B cell (primary cell): ENCODE data around the gene MARCHF3. TPM values are rescaled to one million over a fixed set of nuclear protein-coding genes. Genes with fewer than 3 reads are reported as not detected.

Experiments
- ATAC-seq: fragments of 200-7000 bp; cut with Tn5 transposase; one replicate; pipeline ENCODE4 v1.10.0; 2021; ENCODE audit warnings: low read depth, mild to moderate bottlenecking, moderate number of reproducible peaks, moderate library complexity
- CTCF ChIA-PET: fragments of 350-600 bp; sonication (Branson Sonifier 250); formaldehyde crosslinking; loops from one replicate; lab custom pipeline; 2021; ENCODE audit warnings: antibody characterized with exemption, inconsistent platforms; lab: Charles Lee
- POLR2A ChIA-PET: fragments of 350-600 bp; sonication (Branson Sonifier 250); formaldehyde crosslinking; loops from one replicate; lab custom pipeline; 2021; ENCODE audit warnings: antibody characterized with exemption; lab: Charles Lee
- DNase-seq: peaks from one replicate; pipeline ENCODE4 v3.0.0; 2013
- H2AFZ ChIP-seq: 2 replicates; pipeline ENCODE4 v1.6.1; 2012; ENCODE audit warnings: mild to moderate bottlenecking, low read depth, low read length; ENCODE audit not compliant: insufficient read depth, poor library complexity, severe bottlenecking
- H3K27ac ChIP-seq, 2 donors: 1 replicate in 1 of 2; 2 replicates in 1 of 2; pipeline ENCODE4 v1.5.1; 2012 to 2013; ENCODE audit warnings: low read length in 2 of 2, mild to moderate bottlenecking in 2 of 2, moderate library complexity in 1 of 2
- H3K27me3 ChIP-seq, 4 experiments: fragments of 200-600 bp in 1 of 4; sonication (generic) in 1 of 4; replicated peaks in 1 of 4; 1 replicate in 2 of 4; 2 replicates in 2 of 4; pipeline versions ENCODE4 v1.6.1 to v1.7.0; 2013 to 2016; ENCODE audit warnings: low read length in 3 of 4, mild to moderate bottlenecking in 2 of 4, mixed read lengths in 1 of 4, moderate library complexity in 1 of 4; ENCODE audit not compliant: insufficient read depth in 4 of 4, control insufficient read depth in 3 of 4; ENCODE audit errors: control extremely low read depth in 1 of 4
- H3K36me3 ChIP-seq, 2 experiments: replicated peaks in 1 of 2; 1 replicate in 1 of 2; 2 replicates in 1 of 2; pipeline versions ENCODE4 v1.6.1 to v1.7.1; 2013; ENCODE audit warnings: low read length in 1 of 2; ENCODE audit not compliant: insufficient read depth in 2 of 2, control insufficient read depth in 1 of 2; ENCODE audit errors: control extremely low read depth in 1 of 2, extremely low read depth in 1 of 2
- H3K4me1 ChIP-seq, 2 donors: fragments of 200-600 bp in 1 of 2; sonication (generic) in 1 of 2; 1 replicate in 1 of 2; 2 replicates in 1 of 2; pipeline versions ENCODE4 v1.5.1 to v1.6.1; 2013 to 2017; ENCODE audit warnings: low read length in 2 of 2; ENCODE audit not compliant: control insufficient read depth in 2 of 2, insufficient read depth in 2 of 2
- H3K4me2 ChIP-seq: replicated peaks from 2 replicates; pipeline ENCODE3; 2012; ENCODE audit warnings: mild to moderate bottlenecking, low read depth, low read length; ENCODE audit not compliant: poor library complexity, severe bottlenecking
- H3K4me3 ChIP-seq, 5 experiments: fragments of 200-600 bp in 1 of 5; sonication (generic) in 1 of 5; 1 replicate in 3 of 5; 2 replicates in 2 of 5; pipeline versions ENCODE4 v1.5.1 to v1.7.0; 2011 to 2016; ENCODE audit warnings: low read length in 4 of 5, mild to moderate bottlenecking in 4 of 5, low read depth in 2 of 5, control low read depth in 1 of 5, moderate library complexity in 1 of 5; ENCODE audit not compliant: insufficient read depth in 1 of 5; ENCODE audit errors: control extremely low read depth in 1 of 5, extremely low read depth in 1 of 5
- H3K79me2 ChIP-seq: fragments of 200-600 bp; sonication (generic); one replicate; pipeline ENCODE4 v1.6.0; 2016; ENCODE audit warnings: low read length; ENCODE audit not compliant: control insufficient read depth, insufficient read depth
- H3K9ac ChIP-seq: fragments of 200-600 bp; sonication (generic); 2 replicates; pipeline ENCODE4 v1.6.1; 2017; ENCODE audit warnings: mild to moderate bottlenecking, low read length, moderate library complexity
- H3K9me3 ChIP-seq, 3 donors: one replicate each; pipeline versions ENCODE4 v1.6.1 to v1.7.1; 2013; ENCODE audit warnings: low read length in 2 of 3; ENCODE audit not compliant: control insufficient read depth in 2 of 3, insufficient read depth in 1 of 3; ENCODE audit errors: control extremely low read depth in 1 of 3
- H4K20me1 ChIP-seq: 2 replicates; pipeline ENCODE4 v1.6.0; 2012; ENCODE audit warnings: mild to moderate bottlenecking, low read length; ENCODE audit not compliant: insufficient read depth, control insufficient read depth, poor library complexity, severe bottlenecking
- H3K27ac Mint-ChIP-seq: one replicate; pipeline ENCODE4 v1.8.0; 2021; ENCODE audit warnings: mixed read lengths
- H3K27me3 Mint-ChIP-seq: one replicate; pipeline ENCODE4 v1.8.0; 2021; ENCODE audit warnings: mixed read lengths
- H3K4me1 Mint-ChIP-seq: one replicate; pipeline ENCODE4 v1.8.0; 2021; ENCODE audit warnings: mixed read lengths
- H3K4me3 Mint-ChIP-seq: one replicate; pipeline ENCODE4 v1.8.0; 2021; ENCODE audit warnings: mixed read lengths
- H3K9me3 Mint-ChIP-seq: one replicate; pipeline ENCODE4 v1.8.0; 2022; ENCODE audit warnings: mixed read lengths; ENCODE audit not compliant: insufficient read depth
- EZH2 ChIP-seq: IDR thresholded peaks from 2 replicates; pipeline ENCODE4 v1.6.1; 2012; ENCODE audit warnings: borderline replicate concordance, low read depth, mild to moderate bottlenecking, moderate library complexity, low read length; ENCODE audit not compliant: insufficient read depth, poor library complexity, severe bottlenecking
- WGBS: methylation state at CpG from one replicate; pipeline ENCODE4 v1.1.5; 2013; ENCODE audit warnings: missing lambda C conversion rate; ENCODE audit not compliant: insufficient coverage; 5-methylcytosine and 5-hydroxymethylcytosine counted together
- intact Hi-C: fragments of 100-400 bp; cut with micrococcal nuclease; formaldehyde crosslinking; loops from one replicate; pipeline ENCODE4 v1.10.0; 2022
- polyA plus RNA-seq: library from polyadenylated mRNA; depleted of rRNA; stranded (reverse); fragments of >200 nt; gene quantifications from 2 replicates; pipeline ENCODE4 v1.2.3, GENCODE V29; 2012
- total RNA-seq, 2 donors: library from RNA; stranded (reverse); fragments of 120-200 nt in 1 of 2; gene quantifications; 1 replicate in 1 of 2; 2 replicates in 1 of 2; pipeline versions ENCODE4 v1.2.3 to v1.2.4, GENCODE V29; 2013 to 2022
- TF ChIP-seq, protein P1 (sequence below): fragments of 200-600 bp; IDR thresholded peaks from one replicate; pipeline ENCODE4 v1.8.0; 2022; ENCODE audit warnings: antibody characterized with exemption, mild to moderate bottlenecking

The MARCHF3 gene
- total and polyA plus RNA-seq, 2 donors (not counting 1 experiment from before 2014, with no cell fraction given): 31.6 to 35.0 TPM

DNA sequence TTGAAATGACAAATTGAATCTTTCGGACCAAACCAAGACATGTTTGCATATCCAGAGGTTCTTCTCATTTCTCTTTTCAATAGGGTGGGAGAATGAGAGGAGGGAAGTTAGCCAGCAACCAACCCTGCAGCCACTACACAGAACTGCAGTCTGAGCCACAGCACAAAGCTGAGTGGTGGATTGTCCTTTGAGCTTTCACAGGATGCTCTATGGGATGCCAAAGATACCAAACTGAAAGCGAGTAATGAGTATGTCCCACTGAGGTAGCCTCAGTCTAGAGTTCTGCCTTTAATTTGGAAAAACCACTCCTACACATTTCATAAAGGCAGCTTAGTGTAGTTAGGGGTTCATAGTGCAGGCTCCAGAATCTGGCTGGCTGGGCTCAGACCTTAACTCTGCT lies 114.9 kb downstream of the MARCHF3 start:
- H3K9me3 Mint-ChIP-seq: peaks cover 5% of the 10 kb centered on the region
- H3K9ac ChIP-seq: no peak overlapping the region
- CTCF ChIA-PET: interaction anchor here (1.2 kb wide), 1 partner anchor 99 kb away, joined by 3 read pairs; no protein-coding TSS in a partner anchor

DNA sequence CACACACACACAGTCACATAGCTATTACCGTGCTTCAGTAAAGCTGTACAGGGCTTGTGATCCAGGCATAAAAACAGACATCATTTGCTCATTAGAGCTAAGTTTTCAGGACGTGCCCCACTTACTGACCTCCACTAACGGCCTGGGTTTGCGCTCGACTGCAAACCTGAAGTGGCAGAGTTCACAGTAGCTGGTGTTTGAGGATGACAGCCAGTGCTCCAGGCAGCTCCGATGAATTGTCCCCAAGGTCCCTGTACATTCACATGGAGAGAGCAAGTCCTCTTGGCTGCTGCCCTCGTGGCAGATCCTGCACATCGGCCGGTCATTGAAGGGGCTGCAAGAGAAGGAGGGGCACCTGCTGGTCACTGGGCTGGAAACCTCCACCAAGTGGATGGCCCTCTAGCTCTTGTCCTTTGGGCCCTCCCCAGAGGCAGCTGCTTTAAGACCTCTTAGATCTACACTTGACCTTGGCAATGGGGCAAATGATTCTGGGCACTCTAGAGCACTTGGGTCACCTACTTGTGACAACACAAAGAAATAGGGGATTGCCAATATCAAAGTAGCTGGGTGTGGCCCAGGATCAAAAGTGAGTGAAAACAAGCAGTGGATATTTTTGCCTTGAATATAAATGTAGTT lies 115.4 kb downstream of the MARCHF3 start:
- Histone ChIP-seq H4K20me1 (no peaks in the 10 kb centered on the region), H3K36me3 (peaks cover 6 to 68% of the 10 kb centered on the region in 2 experiments), H2AFZ (no peak overlapping the region), H3K4me3 (no peak overlapping the region), H3K79me2 (no peaks in the 10 kb centered on the region), H3K4me1 (no peaks in the 10 kb centered on the region), H3K27ac (no peak overlapping the region), H3K4me2 (no peak overlapping the region), H3K27me3 (no peaks in the 10 kb centered on the region), H3K9ac (no peak overlapping the region), H3K9me3 (peaks cover 2 to 6% (median 5%) of the 10 kb centered on the region in 3 donors)
- Mint-ChIP-seq H3K9me3 (peaks cover 5% of the 10 kb centered on the region), H3K4me3 (no peak overlapping the region), H3K4me1 (peaks cover 4% of the 10 kb centered on the region), H3K27me3 (no peaks in the 10 kb centered on the region), H3K27ac (no peak overlapping the region)
- ChIA-PET POLR2A (no interaction called here), CTCF (no interaction called here)
- TF ChIP-seq, protein P1, sequence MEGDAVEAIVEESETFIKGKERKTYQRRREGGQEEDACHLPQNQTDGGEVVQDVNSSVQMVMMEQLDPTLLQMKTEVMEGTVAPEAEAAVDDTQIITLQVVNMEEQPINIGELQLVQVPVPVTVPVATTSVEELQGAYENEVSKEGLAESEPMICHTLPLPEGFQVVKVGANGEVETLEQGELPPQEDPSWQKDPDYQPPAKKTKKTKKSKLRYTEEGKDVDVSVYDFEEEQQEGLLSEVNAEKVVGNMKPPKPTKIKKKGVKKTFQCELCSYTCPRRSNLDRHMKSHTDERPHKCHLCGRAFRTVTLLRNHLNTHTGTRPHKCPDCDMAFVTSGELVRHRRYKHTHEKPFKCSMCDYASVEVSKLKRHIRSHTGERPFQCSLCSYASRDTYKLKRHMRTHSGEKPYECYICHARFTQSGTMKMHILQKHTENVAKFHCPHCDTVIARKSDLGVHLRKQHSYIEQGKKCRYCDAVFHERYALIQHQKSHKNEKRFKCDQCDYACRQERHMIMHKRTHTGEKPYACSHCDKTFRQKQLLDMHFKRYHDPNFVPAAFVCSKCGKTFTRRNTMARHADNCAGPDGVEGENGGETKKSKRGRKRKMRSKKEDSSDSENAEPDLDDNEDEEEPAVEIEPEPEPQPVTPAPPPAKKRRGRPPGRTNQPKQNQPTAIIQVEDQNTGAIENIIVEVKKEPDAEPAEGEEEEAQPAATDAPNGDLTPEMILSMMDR: no peak
- no peak for TF ChIP-seq EZH2
- over 99% methylated on average over 9 of the region's 9 CpGs for WGBS
- intact Hi-C loops: loop anchor here (5.0 kb wide), 1 partner anchor 112 kb away; no protein-coding TSS in a partner anchor
- ATAC-seq: no peak
- no peak for DNase-seq

More for the DNA sequence above, 114.9 kb downstream of the MARCHF3 start:
- POLR2A ChIA-PET: no interaction called here
- intact Hi-C loops: loop anchor here (5.0 kb wide), 1 partner anchor 112 kb away; no protein-coding TSS in a partner anchor
- Histone ChIP-seq H4K20me1 (peaks cover under 1% of the 10 kb centered on the region), H3K36me3 (peaks cover 2 to 62% of the 10 kb centered on the region in 2 experiments), H3K27me3 (no peaks in the 10 kb centered on the region), H3K4me3 (no peak overlapping the region), H3K4me1 (no peaks in the 10 kb centered on the region), H2AFZ (no peak overlapping the region), H3K4me2 (no peak overlapping the region), H3K79me2 (no peaks in the 10 kb centered on the region), H3K9me3 (peaks cover under 1 to 6% (median 5%) of the 10 kb centered on the region in 3 donors), H3K27ac (no peak overlapping the region)
- H3K27ac Mint-ChIP-seq: no peak overlapping the region
- no peaks in the 10 kb centered on the region for H3K27me3 Mint-ChIP-seq
- no peak overlapping the region for H3K4me3 Mint-ChIP-seq
- no peak for TF ChIP-seq EZH2
- TF ChIP-seq, protein P1: no peak
- no peak for ATAC-seq
- no peak for DNase-seq
- H3K4me1 Mint-ChIP-seq: peaks cover 4% of the 10 kb centered on the region
- no CpG with 5 or more reads among the region's 2 CpGs for WGBS
